Activated CD4-positive, alpha-beta T cell treated with anti-CD3 and anti-CD28 coated beads, Interleukin-2, amount 10 ng/mL, durations not matched to agents 24 days and 14 days (primary cell): Measurements from ENCODE around the gene CMPK2. TPM values are rescaled to one million over a fixed set of nuclear protein-coding genes. Genes with fewer than 3 reads are reported as not detected.
"Not testable (repeated sequence)": the region's sequence is repeated elsewhere in the genome, so short reads cannot be mapped to it uniquely, and the experiment has no call there.

ENCODE experiments used
- DNase-seq: peaks from one replicate; pipeline ENCODE4 v3.0.0; 2022
- H3K27ac Mint-ChIP-seq: one replicate; pipeline ENCODE4 v1.8.0; 2022; ENCODE audit warnings: mild to moderate bottlenecking, mixed read lengths
- H3K27me3 Mint-ChIP-seq: one replicate; pipeline ENCODE4 v1.8.0; 2022; ENCODE audit warnings: mixed read lengths
- H3K36me3 Mint-ChIP-seq: one replicate; pipeline ENCODE4 v1.8.0; 2022; ENCODE audit warnings: low read depth, mild to moderate bottlenecking, mixed read lengths
- H3K4me1 Mint-ChIP-seq: one replicate; pipeline ENCODE4 v1.8.0; 2021; ENCODE audit warnings: mixed read lengths
- H3K4me3 Mint-ChIP-seq: one replicate; pipeline ENCODE4 v1.8.0; 2022; ENCODE audit warnings: mild to moderate bottlenecking, moderate library complexity, mixed read lengths
- H3K9me3 Mint-ChIP-seq: one replicate; pipeline ENCODE4 v1.8.0; 2021; ENCODE audit warnings: mixed read lengths
- intact Hi-C: fragments of 100-400 bp; cut with micrococcal nuclease; formaldehyde crosslinking; loops from one replicate; pipeline ENCODE4 v1.15.1; 2023
- total RNA-seq: library from RNA; stranded (reverse); gene quantifications from 2 replicates; pipeline ENCODE4 v1.2.3, GENCODE V29; 2022

Gene CMPK2
- 6.4 and 6.9 TPM in 2 replicates for total RNA-seq

GRCh38 chr2:6865346-6866274, at the start of gene CMPK2:
CMPK2 (minus strand) TSS chr2:6865907; CDS start chr2:6865696, 211 bp downstream.
- Mint-ChIP-seq H3K36me3 (peaks cover 29% of the 10 kb centered on the region), H3K4me1 (peaks cover 49% of the 10 kb centered on the region)
- intact Hi-C loops: loop anchor here (1.0 to 2.0 kb wide), 6 partner anchors 8 to 39 kb away; partner anchors contain the start of gene RSAD2

GRCh38 chr2:6915399-6915798, 49.7 kb upstream of the CMPK2 start:
- Mint-ChIP-seq H3K9me3 (no peaks in the 10 kb centered on the region), H3K36me3 (peaks cover 15% of the 10 kb centered on the region), H3K27me3 (peaks cover 3% of the 10 kb centered on the region), H3K4me1 (peaks cover 66% of the 10 kb centered on the region), H3K4me3 (no peak overlapping the region), H3K27ac (no peak overlapping the region)
- intact Hi-C loops: loop anchor here (5.0 kb wide), 1 partner anchor 97 kb away; no protein-coding TSS in a partner anchor
- DNase-seq: peak; percentile 56

More at GRCh38 chr2:6865346-6866274, at the start of gene CMPK2:
- H3K27me3 Mint-ChIP-seq: no peaks in the 10 kb centered on the region
- H3K9me3 Mint-ChIP-seq: peaks cover 8% of the 10 kb centered on the region
- peak; percentile 98 for DNase-seq
- H3K27ac Mint-ChIP-seq: peak within 1 kb of the TSS; percentile 94
- peak within 1 kb of the TSS; percentile 95 for H3K4me3 Mint-ChIP-seq

- peak; percentile 60 for DNase-seq
- H3K27ac Mint-ChIP-seq: peak overlapping the region; percentile 72
- peaks cover 3% of the 10 kb centered on the region for H3K27me3 Mint-ChIP-seq
- intact Hi-C loops: loop anchor here (5.0 kb wide), 1 partner anchor 97 kb away; no protein-coding TSS in a partner anchor
- H3K4me1 Mint-ChIP-seq: peaks cover 68% of the 10 kb centered on the region
- H3K9me3 Mint-ChIP-seq: no peaks in the 10 kb centered on the region
- peaks cover 15% of the 10 kb centered on the region for H3K36me3 Mint-ChIP-seq
- H3K4me3 Mint-ChIP-seq: peak overlapping the region; percentile 46
Observed at GRCh38 chr2:6914828-6915227, 49.1 kb upstream of the CMPK2 start.

DNA sequence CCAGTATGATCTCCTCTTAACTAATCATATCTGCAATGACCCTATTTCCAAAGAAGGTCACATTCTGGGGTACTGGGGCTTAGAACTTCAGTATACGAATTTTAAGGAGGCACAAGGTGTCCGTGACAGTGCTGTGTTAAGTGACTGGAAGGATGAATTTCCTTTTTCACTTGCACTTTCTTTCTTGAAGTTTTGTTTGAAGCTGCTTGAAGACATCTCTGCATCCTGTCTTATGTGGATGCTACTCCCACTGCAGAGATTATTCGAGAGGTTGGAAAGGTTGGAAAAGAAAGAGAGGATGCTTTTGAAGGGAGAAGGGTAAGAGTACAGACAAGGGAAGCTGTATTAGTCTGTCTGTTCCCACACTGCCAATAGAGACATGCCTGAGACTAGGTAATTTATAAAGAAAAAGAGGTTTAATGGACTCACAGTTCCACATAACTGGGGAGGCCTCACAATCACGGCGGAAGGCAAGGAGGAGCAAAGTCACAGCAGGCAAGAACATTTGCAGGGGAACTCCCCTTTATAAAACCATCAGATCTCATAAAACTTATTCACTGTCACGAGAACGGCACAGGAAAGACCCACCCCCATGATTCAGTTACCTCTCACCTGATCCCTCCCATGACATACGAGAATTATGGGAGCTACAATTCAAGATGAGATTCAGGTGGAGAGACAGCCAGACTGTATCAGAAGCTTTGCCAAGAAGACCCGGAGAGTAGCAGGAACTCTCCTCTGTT, 47.9 kb upstream of the CMPK2 start:
- Mint-ChIP-seq H3K4me3 (peak overlapping the region; percentile 81), H3K27ac (peak overlapping the region; percentile 90), H3K4me1 (peaks cover 71% of the 10 kb centered on the region), H3K36me3 (peaks cover 14% of the 10 kb centered on the region), H3K9me3 (no peaks in the 10 kb centered on the region), H3K27me3 (peaks cover 3% of the 10 kb centered on the region)
- DNase-seq: peak; percentile 83
- intact Hi-C loops: loop anchor here (2.0 kb wide), 2 partner anchors 17 to 31 kb away; no protein-coding TSS in a partner anchor

DNA sequence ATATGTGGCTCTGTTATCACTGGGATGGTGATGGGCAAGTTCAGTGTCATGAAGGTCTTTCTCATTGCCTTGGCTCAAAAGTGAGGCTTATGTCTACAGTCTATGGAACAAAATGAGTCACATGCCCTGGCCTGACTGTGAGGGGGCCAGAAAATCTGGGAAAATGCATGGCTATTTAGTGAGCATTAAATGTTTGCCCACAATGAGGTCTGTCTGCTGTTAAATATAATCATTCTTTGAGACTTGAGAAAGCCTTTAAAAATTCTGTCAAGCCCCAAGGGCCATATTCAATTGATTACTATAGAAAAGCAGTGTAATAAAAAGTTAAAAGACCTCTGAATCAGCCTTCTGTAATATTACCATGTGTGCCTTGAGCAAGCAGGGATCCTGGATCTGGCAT, 46.0 kb upstream of the CMPK2 start:
- Mint-ChIP-seq H3K9me3 (no peaks in the 10 kb centered on the region), H3K4me1 (peaks cover 82% of the 10 kb centered on the region), H3K36me3 (peaks cover 28% of the 10 kb centered on the region), H3K4me3 (peak overlapping the region; percentile 81), H3K27me3 (peaks cover 3% of the 10 kb centered on the region), H3K27ac (peak overlapping the region; percentile 87)
- DNase-seq: no peak
- intact Hi-C loops: loop anchor here (2.0 kb wide), 2 partner anchors 15 to 29 kb away; no protein-coding TSS in a partner anchor

DNA sequence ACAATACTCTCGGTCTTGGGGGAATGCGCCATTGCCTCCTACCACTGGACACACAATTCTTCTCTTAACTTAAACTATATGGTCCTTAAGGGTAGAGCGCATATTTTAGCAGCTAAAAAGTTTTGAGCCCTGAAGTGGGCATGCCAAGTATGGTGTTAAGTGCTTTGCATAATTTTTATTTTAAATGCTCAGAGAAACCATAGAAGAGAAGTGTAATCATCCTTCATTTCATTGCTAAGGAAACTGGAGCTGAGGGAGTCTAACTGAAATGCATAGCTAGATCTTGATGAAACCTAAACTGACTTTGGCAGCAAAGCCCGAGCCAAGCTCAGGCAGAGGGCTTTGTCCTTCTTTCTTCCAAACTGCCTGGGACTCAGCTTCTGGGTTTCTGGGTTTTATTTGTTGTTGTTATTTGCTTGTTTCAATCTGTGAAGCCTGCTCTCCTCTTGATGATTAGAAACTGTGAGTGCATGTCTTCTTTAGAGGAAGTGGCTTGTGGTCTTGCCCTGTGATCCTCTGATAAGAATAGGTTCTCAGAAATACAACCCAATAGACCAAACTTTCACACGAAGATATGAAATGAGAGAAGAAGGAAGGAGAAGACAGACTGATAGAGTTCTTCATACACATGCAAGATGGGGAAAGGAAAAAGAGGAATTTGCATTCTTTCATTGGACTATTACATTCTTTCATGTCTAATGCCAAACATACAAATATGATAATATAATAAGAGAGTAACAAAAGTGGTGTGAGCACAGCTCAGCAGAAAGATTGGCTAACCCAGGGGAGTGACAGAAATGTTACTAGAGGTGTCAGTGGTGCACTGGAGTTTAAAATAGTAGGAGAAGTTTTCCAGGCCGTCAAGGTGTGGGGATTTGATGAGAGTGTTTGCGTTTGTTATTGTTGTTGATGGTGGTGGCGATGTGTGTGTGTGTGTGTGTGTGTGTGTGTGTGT, 44.0 kb upstream of the CMPK2 start:
- peaks cover 35% of the 10 kb centered on the region for H3K36me3 Mint-ChIP-seq
- intact Hi-C loops: loop anchor here (2.0 to 10.0 kb wide), 3 partner anchors 38 to 1395 kb away; no protein-coding TSS in a partner anchor
- H3K27ac Mint-ChIP-seq: peak overlapping the region; percentile 91
- H3K9me3 Mint-ChIP-seq: no peaks in the 10 kb centered on the region
- peaks cover under 1% of the 10 kb centered on the region for H3K27me3 Mint-ChIP-seq
- peak overlapping the region; percentile 81 for H3K4me3 Mint-ChIP-seq
- peaks cover 78% of the 10 kb centered on the region for H3K4me1 Mint-ChIP-seq
- DNase-seq: peak; percentile 91

- Mint-ChIP-seq H3K9me3 (peaks cover 4% of the 10 kb centered on the region), H3K36me3 (peaks cover 47% of the 10 kb centered on the region)
- intact Hi-C loops: loop anchor here (2.0 to 10.0 kb wide), 3 partner anchors 39 to 1397 kb away; no protein-coding TSS in a partner anchor
Observed at GRCh38 chr2:6908291-6908690, 42.6 kb upstream of the CMPK2 start.

GRCh38 chr2:6906165-6906741, 40.5 kb upstream of the CMPK2 start:
- intact Hi-C loops: loop anchor here (5.0 to 10.0 kb wide), 2 partner anchors 41 to 1399 kb away; no protein-coding TSS in a partner anchor
- H3K9me3 Mint-ChIP-seq: peaks cover 21% of the 10 kb centered on the region
- peak overlapping the region; percentile 64 for H3K27ac Mint-ChIP-seq
- peaks cover 54% of the 10 kb centered on the region for H3K4me1 Mint-ChIP-seq
- peaks cover 62% of the 10 kb centered on the region for H3K36me3 Mint-ChIP-seq
- H3K27me3 Mint-ChIP-seq: no peaks in the 10 kb centered on the region
- no peak for DNase-seq
- H3K4me3 Mint-ChIP-seq: no peak overlapping the region

More at GRCh38 chr2:6908291-6908690, 42.6 kb upstream of the CMPK2 start:
- Mint-ChIP-seq H3K27me3 (no peaks in the 10 kb centered on the region), H3K27ac (peak overlapping the region; percentile 91), H3K4me3 (peak overlapping the region; percentile 81), H3K4me1 (peaks cover 68% of the 10 kb centered on the region)
- DNase-seq: no peak

DNA sequence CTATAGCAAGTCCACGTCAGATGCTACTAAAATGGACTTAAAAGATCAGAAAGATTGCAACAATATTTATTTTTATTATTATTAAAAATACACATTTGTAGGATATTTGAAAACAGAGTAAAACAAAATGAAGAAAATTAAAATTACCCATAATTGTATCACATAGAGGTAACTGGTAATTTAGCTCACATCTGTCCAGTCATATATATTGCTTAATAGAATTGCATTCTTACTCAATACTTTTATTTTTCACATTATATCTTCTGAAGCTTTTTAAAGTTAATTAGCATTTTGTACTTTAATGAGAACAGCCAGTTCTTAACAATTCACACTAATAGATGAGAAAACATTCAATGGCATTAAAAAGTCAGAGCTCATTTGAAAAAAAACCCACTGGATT, 40.0 kb upstream of the CMPK2 start:
- no peak overlapping the region for H3K4me3 Mint-ChIP-seq
- no peak for DNase-seq
- intact Hi-C loops: loop anchor here (5.0 to 10.0 kb wide), 2 partner anchors 42 to 1399 kb away; no protein-coding TSS in a partner anchor
- H3K9me3 Mint-ChIP-seq: peaks cover 23% of the 10 kb centered on the region
- peaks cover 66% of the 10 kb centered on the region for H3K36me3 Mint-ChIP-seq
- H3K27ac Mint-ChIP-seq: no peak overlapping the region
- no peaks in the 10 kb centered on the region for H3K27me3 Mint-ChIP-seq
- peaks cover 48% of the 10 kb centered on the region for H3K4me1 Mint-ChIP-seq

GRCh38 chr2:6902581-6902980, 36.9 kb upstream of the CMPK2 start:
- not testable (repeated sequence) for H3K27ac Mint-ChIP-seq, H3K27me3 Mint-ChIP-seq, H3K4me3 Mint-ChIP-seq, DNase-seq
- intact Hi-C loops: loop anchor here (10.0 kb wide), 1 partner anchor 1402 kb away; no protein-coding TSS in a partner anchor
- Mint-ChIP-seq H3K9me3 (peaks cover 23% of the 10 kb centered on the region), H3K4me1 (peaks cover 25% of the 10 kb centered on the region), H3K36me3 (peaks cover 72% of the 10 kb centered on the region)

GRCh38 chr2:6896930-6897759, 31.4 kb upstream of the CMPK2 start:
- Mint-ChIP-seq H3K27me3 (no peaks in the 10 kb centered on the region), H3K4me3 (no peak overlapping the region), H3K4me1 (peaks cover 17% of the 10 kb centered on the region), H3K27ac (peak overlapping the region; percentile 21), H3K9me3 (peaks cover 10% of the 10 kb centered on the region), H3K36me3 (peaks cover 69% of the 10 kb centered on the region)
- intact Hi-C loops: loop anchor here (1.0 to 2.0 kb wide), 4 partner anchors 16 to 188 kb away; no protein-coding TSS in a partner anchor
- no peak for DNase-seq
